ENCODE data around the gene DCUN1D3. TPM values are rescaled to one million over a fixed set of nuclear protein-coding genes. Genes with fewer than 3 reads are reported as not detected.

Gene DCUN1D3
- total RNA-seq, 3 donors from 2014 or later = 10.0 to 21.5 (median 12.2) TPM

DNA sequence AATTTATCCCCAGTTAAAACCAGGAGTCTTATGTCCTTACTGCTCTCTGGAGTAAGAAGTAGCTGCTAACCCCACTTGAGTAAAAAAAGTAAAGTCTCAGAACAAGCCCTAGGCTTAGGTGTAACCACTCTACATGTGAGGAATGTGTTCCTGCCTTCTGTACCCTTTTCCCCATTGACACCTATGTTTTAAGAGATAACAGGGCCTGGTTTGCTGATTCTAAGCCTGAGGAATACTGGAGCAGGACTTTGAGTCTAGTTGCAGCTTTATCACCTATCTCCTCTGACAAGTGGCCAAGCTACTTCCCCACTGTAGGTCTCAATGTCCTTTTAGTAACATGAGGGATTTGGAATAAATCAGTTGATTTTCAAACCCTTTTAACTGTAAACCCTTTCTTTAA lies 53.6 kb downstream of the DCUN1D3 start:
- Histone ChIP-seq H3K4me1 (ENCODE audit: low read depth) (peaks cover 1% of the 10 kb centered on the region), H3K9me3 (no peaks in the 10 kb centered on the region), H3K36me3 (ENCODE audit: low read depth) (no peaks in the 10 kb centered on the region), H3K4me3 (no peak overlapping the region)
- no peak for DNase-seq
- TF ChIP-seq, protein P1, sequence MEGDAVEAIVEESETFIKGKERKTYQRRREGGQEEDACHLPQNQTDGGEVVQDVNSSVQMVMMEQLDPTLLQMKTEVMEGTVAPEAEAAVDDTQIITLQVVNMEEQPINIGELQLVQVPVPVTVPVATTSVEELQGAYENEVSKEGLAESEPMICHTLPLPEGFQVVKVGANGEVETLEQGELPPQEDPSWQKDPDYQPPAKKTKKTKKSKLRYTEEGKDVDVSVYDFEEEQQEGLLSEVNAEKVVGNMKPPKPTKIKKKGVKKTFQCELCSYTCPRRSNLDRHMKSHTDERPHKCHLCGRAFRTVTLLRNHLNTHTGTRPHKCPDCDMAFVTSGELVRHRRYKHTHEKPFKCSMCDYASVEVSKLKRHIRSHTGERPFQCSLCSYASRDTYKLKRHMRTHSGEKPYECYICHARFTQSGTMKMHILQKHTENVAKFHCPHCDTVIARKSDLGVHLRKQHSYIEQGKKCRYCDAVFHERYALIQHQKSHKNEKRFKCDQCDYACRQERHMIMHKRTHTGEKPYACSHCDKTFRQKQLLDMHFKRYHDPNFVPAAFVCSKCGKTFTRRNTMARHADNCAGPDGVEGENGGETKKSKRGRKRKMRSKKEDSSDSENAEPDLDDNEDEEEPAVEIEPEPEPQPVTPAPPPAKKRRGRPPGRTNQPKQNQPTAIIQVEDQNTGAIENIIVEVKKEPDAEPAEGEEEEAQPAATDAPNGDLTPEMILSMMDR (IDR thresholded peaks at IDR 0.05) = no peak
- intact Hi-C loops (cut with DNase I, micrococcal nuclease) = loop anchor here in 1 of 2 donors (5.0 kb wide), 1 partner anchor 241 kb away; no protein-coding TSS in a partner anchor
- ATAC-seq = no peak

DNA sequence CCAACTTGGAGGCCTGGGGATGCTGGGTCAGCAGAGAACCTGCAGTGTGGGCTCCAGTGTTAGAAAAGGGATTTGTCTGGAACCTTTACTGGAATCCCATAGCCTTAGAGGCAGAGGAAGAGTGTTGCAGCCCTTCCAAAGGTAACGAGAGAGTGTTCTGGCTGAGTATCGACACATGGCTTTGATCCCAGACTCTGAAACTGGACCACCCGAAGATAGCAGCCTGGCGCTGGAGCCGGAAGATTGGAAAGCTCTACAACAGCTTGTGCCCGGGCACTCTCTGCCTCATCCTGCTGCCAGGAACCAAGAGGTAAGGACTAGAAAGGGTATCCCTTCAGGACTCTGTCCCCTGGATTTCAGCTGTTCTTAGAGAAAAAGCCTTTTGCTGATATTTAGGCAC lies 54.1 kb downstream of the DCUN1D3 start:
- TF ChIP-seq, protein P1 (IDR thresholded peaks at IDR 0.05) = no peak
- no peak for DNase-seq
- ATAC-seq = no peak
- intact Hi-C loops (cut with DNase I, micrococcal nuclease) = loop anchor here in 1 of 2 donors (5.0 kb wide), 1 partner anchor 241 kb away; no protein-coding TSS in a partner anchor
- Histone ChIP-seq H3K36me3 (ENCODE audit: low read depth) (no peaks in the 10 kb centered on the region), H3K4me3 (no peak overlapping the region), H3K9me3 (no peaks in the 10 kb centered on the region), H3K4me1 (ENCODE audit: low read depth) (no peaks in the 10 kb centered on the region)

DNA sequence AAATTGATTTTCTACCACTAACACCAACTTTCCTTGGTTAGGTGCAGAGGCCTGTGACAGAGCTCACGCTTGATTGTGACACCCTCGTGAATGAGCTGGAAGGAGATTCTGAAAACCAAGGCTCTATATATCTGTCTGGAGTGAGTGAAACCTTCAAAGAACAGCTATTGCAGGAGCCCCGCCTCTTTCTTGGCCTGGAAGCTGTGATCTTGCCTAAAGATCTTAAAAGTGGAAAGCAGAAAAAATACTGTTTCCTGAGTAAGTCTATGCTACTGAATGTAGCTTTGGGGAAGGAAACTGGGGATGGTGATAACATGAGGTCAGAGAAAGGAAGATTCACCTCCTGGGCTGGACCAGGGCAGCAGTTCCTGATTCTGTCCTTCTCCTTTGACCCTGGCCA lies 55.6 kb downstream of the DCUN1D3 start:
- Histone ChIP-seq H3K36me3 (ENCODE audit: low read depth) (no peaks in the 10 kb centered on the region), H3K9me3 (no peaks in the 10 kb centered on the region), H3K4me3 (no peak overlapping the region), H3K4me1 (ENCODE audit: low read depth) (no peaks in the 10 kb centered on the region)
- no peak for DNase-seq
- TF ChIP-seq, protein P1 (IDR thresholded peaks at IDR 0.05) = no peak
- ATAC-seq = no peak
- intact Hi-C loops (cut with DNase I, micrococcal nuclease) = no loop called here

DNA sequence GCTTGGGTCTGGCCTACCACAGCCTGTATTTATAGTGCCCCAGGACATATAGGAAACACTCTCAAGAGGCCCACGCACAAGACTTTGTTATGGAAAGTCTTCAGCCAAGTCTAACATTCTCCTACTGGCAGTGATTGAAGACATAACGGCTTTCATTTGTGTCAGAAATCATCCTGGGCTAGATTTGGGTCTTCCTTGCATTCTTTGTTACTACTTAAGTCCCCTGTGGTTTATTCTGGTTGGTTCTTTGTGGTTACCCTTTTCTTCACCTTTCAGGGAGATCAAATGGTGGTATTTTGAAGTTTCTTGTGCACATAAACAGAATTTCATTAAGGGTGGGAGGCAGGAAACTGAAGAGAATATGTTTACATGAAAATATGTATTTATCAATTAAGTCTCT lies 56.1 kb downstream of the DCUN1D3 start:
- TF ChIP-seq, protein P1 (IDR thresholded peaks at IDR 0.05) = no peak
- DNase-seq (no peak), ATAC-seq (no peak)
- no peak overlapping the region for H3K4me3 ChIP-seq
- no peaks in the 10 kb centered on the region for H3K9me3 ChIP-seq
- H3K36me3 ChIP-seq (ENCODE audit: low read depth) = no peaks in the 10 kb centered on the region
- intact Hi-C loops (cut with DNase I, micrococcal nuclease) = no loop called here
- H3K4me1 ChIP-seq (ENCODE audit: low read depth) = no peaks in the 10 kb centered on the region

DNA sequence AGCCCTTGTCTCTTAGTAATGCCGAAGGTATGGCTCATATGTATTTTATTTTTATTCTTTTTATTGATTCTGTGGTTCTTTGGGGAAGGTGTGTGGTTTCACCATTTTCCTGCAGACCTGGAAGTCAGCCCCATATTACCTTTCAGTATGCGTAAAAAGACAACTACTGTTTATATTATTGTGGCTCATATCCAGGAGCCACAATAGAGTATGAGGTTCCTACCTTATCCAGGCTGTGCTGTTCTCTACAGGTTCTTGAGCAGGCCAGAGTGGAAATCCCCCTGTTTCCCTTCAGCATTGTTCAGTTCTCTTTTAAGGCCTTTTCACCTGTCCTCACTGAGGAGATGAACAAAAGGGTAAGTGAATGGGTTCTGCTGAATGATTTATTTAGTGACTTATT lies 60.7 kb downstream of the DCUN1D3 start:
- ATAC-seq = no peak
- Histone ChIP-seq H3K9me3 (peaks cover 6% of the 10 kb centered on the region), H3K4me1 (ENCODE audit: low read depth) (no peaks in the 10 kb centered on the region), H3K4me3 (no peak overlapping the region), H3K36me3 (ENCODE audit: low read depth) (no peaks in the 10 kb centered on the region)
- intact Hi-C loops (cut with DNase I, micrococcal nuclease) = no loop called here
- DNase-seq = no peak
- TF ChIP-seq, protein P1 (IDR thresholded peaks at IDR 0.05) = no peak

- ATAC-seq (no peak), DNase-seq (no peak)
- Histone ChIP-seq H3K36me3 (ENCODE audit: low read depth) (no peaks in the 10 kb centered on the region), H3K9me3 (peaks cover 6% of the 10 kb centered on the region), H3K4me1 (ENCODE audit: low read depth) (no peaks in the 10 kb centered on the region), H3K4me3 (no peak overlapping the region)
- TF ChIP-seq, protein P1 (IDR thresholded peaks at IDR 0.05) = no peak
- intact Hi-C loops (cut with DNase I, micrococcal nuclease) = no loop called here
Measured at GRCh38 chr16:20838240-20838639, 61.9 kb downstream of the DCUN1D3 start.

Measured in mucosa of descending colon (tissue), 3 donors.